ENCODE measurements around the gene RBMS3.

- TF ChIP-seq SP1 (IDR thresholded peaks at IDR 0.05) (no peak), FOXA1 (IDR thresholded peaks at IDR 0.05) (no peak), BHLHE40 (IDR thresholded peaks at IDR 0.05; ENCODE audit: borderline replicate concordance) (no peak), SUZ12 (IDR thresholded peaks at IDR 0.05) (no peak), FOXM1 (IDR thresholded peaks at IDR 0.05; ENCODE audit: borderline replicate concordance) (no peak), PKNOX1 (IDR thresholded peaks at IDR 0.05) (no peak), NFRKB (IDR thresholded peaks at IDR 0.05) (no peak), CTBP1 (IDR thresholded peaks at IDR 0.05; ENCODE audit: borderline replicate concordance) (no peak), TARDBP (IDR thresholded peaks at IDR 0.05) (no peak), HDGF (IDR thresholded peaks at IDR 0.05; ENCODE audit: borderline replicate concordance) (no peak)
Observed at GRCh38 chr3:29936054-29936453, 655.2 kb downstream of the RBMS3 start.

Data from HEK293T (cell line).